Fibroblast of lung (primary cell): ENCODE measurements around the gene TGFBR3.

Experiments used
- EZH2 ChIP-seq: IDR thresholded peaks from 2 replicates; pipeline ENCODE4 v1.5.1; 2012; ENCODE audit warnings: low read length, control low read depth, mild to moderate bottlenecking; ENCODE audit errors: missing control alignments
- TF ChIP-seq, protein P1 (sequence below), 2 donors: IDR thresholded peaks in 1 of 2; conservative IDR thresholded peaks in 1 of 2; 1 replicate in 1 of 2; 2 replicates in 1 of 2; pipeline ENCODE4 v1.5.1; 2011 to 2012; ENCODE audit warnings: low read length in 2 of 2, control low read depth in 1 of 2, inconsistent platforms in 1 of 2, low read depth in 1 of 2, mild to moderate bottlenecking in 1 of 2

DNA sequence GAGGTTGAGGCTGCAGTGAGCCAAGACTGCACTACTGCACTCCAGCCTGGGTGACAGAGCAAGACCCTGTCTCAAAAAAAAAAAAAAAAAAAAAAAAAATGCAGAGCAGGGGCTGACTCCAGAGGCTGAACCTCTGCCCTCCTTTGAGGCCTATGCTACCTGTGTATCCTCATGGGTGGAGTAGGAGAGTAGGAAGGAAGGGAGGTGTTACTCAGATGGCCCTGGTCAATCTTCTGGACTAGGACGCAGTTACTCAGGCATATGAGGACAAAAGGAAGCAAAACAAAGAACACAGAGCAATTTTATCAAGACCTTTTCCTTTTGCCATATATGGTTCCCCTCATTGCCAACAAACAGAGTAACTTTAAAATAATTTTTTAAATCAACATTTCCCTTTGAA, 35.2 kb downstream of the TGFBR3 start:
- TF ChIP-seq, protein P1, sequence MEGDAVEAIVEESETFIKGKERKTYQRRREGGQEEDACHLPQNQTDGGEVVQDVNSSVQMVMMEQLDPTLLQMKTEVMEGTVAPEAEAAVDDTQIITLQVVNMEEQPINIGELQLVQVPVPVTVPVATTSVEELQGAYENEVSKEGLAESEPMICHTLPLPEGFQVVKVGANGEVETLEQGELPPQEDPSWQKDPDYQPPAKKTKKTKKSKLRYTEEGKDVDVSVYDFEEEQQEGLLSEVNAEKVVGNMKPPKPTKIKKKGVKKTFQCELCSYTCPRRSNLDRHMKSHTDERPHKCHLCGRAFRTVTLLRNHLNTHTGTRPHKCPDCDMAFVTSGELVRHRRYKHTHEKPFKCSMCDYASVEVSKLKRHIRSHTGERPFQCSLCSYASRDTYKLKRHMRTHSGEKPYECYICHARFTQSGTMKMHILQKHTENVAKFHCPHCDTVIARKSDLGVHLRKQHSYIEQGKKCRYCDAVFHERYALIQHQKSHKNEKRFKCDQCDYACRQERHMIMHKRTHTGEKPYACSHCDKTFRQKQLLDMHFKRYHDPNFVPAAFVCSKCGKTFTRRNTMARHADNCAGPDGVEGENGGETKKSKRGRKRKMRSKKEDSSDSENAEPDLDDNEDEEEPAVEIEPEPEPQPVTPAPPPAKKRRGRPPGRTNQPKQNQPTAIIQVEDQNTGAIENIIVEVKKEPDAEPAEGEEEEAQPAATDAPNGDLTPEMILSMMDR (conservative IDR thresholded peaks at IDR 0.05 in 1 of 2, IDR thresholded peaks at IDR 0.05 in 1 of 2; ENCODE audit: low read depth in 1 of 2, low read length in 2 of 2), result no peak
- TF ChIP-seq EZH2, result no peak
